Stimulated activated CD8-positive, alpha-beta memory T cell treated with anti-CD3 and anti-CD28 coated beads, Interleukin-12 subunit alpha, Interleukin-12 subunit beta, amount 100 ng/mL, for 24 hours (primary cell): ENCODE results near the gene UPK3B.
"Not testable (repeated sequence)": the region's sequence is repeated elsewhere in the genome, so short reads cannot be mapped to it uniquely, and the experiment has no call there.

ENCODE experiments used
- DNase-seq: peaks from one replicate; pipeline ENCODE4 v3.0.0-alpha.2; 2020; ENCODE audit errors: extremely low read depth

The UPK3B gene

DNA sequence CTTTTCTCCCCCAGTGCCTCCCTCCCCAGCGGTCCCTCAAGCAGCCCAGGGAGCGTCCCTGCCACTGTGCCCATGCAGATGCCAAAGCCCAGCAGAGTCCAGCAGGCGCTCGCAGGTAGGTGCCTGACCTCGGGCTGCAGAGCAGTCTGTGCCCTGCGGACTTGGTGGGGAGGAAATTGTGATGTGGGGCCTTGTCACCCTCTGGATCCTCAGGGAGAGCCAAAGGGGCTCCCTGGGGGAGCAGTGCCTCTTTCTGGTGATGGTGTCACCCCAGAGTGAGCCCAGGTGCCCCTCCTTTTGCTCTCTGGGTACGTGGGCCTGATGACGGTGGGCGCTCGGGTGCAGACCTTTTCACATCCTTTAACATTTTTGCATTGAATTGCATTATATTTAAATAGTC, 18.2 kb upstream of the UPK3B start:
- not testable (repeated sequence) for DNase-seq

- not testable (repeated sequence) for DNase-seq
Measured at GRCh38 chr7:76495717-76496116, 14.6 kb upstream of the UPK3B start.

GRCh38 chr7:76497918-76498582, 12.3 kb upstream of the UPK3B start:
- DNase-seq, result not testable (repeated sequence)

GRCh38 chr7:76498583-76499200, 11.7 kb upstream of the UPK3B start:
- DNase-seq, result not testable (repeated sequence)

- not testable (repeated sequence) for DNase-seq
Measured at GRCh38 chr7:76499201-76499923, 11.0 kb upstream of the UPK3B start.

GRCh38 chr7:76499924-76500241, 10.5 kb upstream of the UPK3B start:
- not testable (repeated sequence) for DNase-seq

DNA sequence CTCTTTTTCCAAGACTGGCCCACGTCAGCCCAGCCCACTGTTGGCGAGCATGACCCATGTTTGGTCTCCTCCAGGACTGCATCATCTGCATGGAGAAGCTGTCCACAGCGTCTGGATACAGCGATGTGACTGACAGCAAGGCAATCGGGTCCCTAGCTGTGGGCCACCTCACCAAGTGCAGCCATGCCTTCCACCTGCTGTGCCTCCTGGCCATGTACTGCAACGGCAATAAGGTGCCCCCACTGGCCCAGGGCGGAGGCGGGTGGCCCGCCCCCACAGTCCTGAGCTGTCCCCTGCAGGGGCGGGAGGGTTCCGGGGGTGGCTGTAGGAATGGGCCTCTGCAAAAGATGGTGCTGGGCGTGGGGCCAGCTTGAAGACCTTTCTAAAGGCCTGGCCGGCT, 8.1 kb upstream of the UPK3B start:
- DNase-seq, result not testable (repeated sequence)

DNA sequence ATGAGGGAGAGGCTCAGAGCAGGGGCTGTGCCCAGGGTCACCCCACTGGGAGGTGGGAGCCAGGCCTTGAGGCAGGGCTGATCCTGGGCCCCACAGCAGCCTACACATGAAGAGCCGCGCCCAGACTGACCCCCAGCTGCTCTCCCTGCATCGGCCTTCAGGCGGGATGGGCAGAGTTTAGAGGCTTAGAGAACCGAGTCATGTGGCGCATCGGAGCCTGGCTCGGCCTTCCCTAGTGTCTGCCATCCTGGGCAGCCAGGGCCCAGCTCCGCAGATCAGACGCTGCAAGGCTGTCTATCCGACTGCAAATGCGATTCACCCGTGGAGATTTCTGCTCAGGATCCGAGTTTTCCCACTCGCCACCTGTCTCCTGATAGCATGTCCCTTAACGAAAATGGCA, 7.5 kb upstream of the UPK3B start:
- DNase-seq, result not testable (repeated sequence)

DNA sequence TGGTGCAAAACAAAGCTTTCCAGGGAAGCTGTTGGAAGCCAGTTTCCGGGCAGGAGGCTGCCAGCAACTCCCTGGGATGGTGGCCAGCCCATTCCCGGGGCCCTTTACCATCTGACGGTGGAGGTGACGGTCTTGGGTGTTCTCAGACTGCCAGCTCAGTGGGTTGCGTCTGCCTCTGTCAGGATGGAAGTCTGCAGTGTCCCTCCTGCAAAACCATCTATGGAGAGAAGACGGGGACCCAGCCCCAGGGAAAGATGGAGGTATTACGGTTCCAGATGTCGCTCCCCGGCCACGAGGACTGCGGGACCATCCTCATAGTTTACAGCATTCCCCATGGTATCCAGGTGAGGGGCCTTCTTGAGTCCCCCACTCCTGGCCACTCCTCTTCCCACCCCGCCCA, 7.1 kb upstream of the UPK3B start:
- DNase-seq, result not testable (repeated sequence)

- DNase-seq, result not testable (repeated sequence)
Measured at GRCh38 chr7:76504351-76505167, 5.8 kb upstream of the UPK3B start.

- no peak for DNase-seq
Measured at GRCh38 chr7:76505168-76506080, 4.9 kb upstream of the UPK3B start.

DNA sequence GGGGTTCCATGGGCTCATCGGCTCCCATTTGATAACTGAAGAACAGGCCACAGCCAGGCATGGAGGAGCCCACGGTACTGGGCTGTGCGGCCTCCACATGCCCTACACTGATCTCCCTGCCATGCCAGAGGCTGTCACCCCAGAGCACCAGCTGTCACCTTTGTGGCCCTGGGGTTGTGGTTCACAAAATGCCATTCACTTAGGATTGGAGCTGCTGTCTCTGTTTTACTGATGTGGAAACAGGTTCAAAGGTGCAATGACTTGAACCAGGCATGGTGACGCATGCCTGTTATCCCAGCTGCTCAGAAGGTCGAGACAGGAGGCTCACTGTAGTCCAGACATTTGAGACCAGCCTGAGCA, 4.3 kb upstream of the UPK3B start:
- no peak for DNase-seq

GRCh38 chr7:76506643-76507042, 3.7 kb upstream of the UPK3B start:
- DNase-seq, result not testable (repeated sequence)

- no peak for DNase-seq
Measured at GRCh38 chr7:76507723-76508406, 2.5 kb upstream of the UPK3B start.

GRCh38 chr7:76511200-76511910, 1.0 kb downstream of the UPK3B start:
- DNase-seq, result not testable (repeated sequence)

DNA sequence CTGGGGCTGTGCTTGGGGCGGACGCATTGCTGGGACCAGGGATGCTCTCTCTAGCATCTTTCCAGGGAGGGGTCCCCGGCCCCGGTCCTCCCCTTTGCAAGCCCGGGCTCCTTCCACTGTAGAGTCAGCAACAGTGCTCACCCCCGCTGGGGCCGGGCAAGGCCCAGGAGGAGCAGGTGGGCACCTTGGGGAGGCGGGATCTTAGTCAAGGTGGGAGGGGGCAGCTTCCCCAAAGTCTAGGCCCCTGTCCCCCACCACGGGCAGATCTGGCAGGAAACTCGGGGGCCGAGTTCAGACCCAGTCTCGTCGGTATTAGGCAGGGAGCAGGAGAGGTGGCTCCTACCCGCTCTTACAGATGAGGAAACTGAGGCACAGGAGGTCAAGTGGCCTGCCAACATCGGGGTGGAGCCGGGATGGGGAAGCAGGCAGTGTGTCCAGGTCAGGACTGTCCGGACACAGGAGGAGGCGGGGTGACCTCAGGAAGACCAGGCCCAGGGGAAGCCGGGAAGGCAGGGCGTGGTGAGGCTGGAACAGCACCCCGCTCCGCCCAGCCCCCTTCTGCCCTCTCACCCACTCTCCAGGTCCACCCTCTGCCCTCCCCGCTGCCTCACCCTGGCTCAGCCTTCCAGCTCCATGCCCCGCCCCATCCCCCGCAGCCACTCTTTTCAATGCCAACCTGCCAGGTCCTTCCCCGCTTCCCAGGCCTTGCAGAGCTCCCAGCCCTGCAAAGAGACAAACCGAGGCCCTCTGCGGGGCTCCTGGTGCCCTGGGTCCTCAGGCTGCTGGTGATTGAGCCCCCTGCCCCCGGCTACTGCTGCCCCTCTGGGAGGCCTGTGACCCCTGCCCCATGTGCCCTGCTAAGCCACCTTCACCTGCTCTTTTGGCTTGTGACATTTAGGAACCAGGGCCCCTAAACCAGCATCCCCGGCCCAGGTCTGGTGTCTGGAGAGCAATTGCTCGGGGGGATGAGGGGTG, 1.8 kb downstream of the UPK3B start:
- DNase-seq, result not testable (repeated sequence)

DNA sequence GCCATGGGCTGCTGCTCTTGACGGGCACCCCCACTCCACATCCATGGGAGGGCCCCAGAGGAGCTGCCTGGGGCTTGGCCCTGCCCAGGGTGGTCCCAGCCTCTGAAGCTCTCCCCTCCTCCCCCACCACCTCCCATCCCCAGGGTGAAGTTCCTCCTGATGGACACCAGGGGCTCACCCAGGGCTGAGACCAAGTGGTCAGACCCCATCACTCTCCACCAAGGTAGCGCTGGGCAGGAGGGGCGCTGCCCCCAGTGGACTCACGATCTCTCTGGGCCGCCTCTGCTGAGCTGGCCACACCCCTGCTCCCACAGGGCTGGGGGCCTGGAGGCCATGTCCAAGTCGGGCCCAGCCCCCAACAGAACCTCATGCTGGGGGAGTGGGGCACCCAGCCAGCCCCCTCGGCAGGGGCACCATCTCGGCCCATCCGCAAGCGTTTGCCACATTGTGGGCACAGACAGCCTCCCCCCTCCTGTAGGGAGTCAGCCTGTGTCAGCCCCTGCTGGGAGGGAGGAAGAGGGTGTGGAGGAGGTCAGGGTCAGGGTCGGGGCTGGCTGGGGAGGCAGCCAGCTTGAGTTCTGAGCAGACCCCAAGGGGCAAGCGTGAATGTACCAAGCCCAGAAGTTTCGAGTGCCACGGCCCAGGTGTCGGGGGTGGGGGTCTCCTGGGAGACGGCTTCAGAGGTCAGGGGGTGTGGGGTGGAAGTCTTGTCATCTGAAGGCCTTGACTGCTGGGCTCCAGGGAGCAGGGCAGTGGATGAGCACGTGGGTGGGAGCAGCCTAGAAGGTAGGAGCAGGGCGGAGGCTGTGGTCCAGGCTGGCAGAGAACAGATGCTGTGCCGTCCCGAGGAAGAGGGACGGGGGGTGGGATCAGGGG, 2.8 kb downstream of the UPK3B start:
- no peak for DNase-seq
